ENCODE measurements around the gene MAGI2. TPM values are rescaled to one million over a fixed set of nuclear protein-coding genes. Genes with fewer than 3 reads are reported as not detected.

MAGI2 gene
- total and polyA plus RNA-seq, 2 of the 13 experiments (the other 11 are each of a cell fraction or from before 2014, with no cell fraction given), result 1.5 to 3.8 TPM

DNA sequence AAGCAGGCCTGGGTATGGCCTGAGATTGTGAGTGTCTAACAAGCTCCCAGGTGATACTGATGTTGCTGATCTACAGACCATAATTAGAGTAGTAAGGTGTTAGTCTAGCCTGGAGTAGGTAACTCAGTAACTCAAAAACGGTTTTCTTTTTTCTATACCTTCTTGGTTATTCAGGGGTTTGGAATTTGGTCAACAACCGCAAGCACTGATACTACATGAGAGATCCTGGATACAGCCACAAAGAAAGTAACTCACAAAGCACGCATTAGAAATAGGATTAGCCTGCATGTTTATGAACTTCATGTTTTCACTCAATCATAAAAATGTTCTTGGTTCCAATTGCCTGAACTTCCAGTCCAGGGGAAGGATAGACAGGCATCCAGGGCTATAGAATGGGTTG lies 803.5 kb downstream of the MAGI2 start:
- BruUV-seq (replicated peaks), result no TSS peak
- Histone ChIP-seq H4K20me1 (ENCODE audit: insufficient read depth, low read length) (no peaks in the 10 kb centered on the region), H3K4me3 (replicated peaks in 1 of 3; ENCODE audit: insufficient read depth in 1 of 3, low read depth in 2 of 3, low read length in 3 of 3) (no peak overlapping the region), H3K27ac (ENCODE audit: extremely low read length, insufficient read depth, low read length) (no peak overlapping the region), H3K4me2 (ENCODE audit: low read depth, low read length) (no peak overlapping the region), H2AFZ (ENCODE audit: low read length) (no peak overlapping the region), H3K27me3 (ENCODE audit: control insufficient read depth in 1 of 2, insufficient read depth in 2 of 2, low read length in 2 of 2) (no peaks in the 10 kb centered on the region), H3K9ac (ENCODE audit: insufficient read depth, low read depth, low read length) (no peak overlapping the region), H3K36me3 (replicated peaks in 1 of 2; ENCODE audit: control insufficient read depth in 1 of 2, insufficient read depth in 2 of 2, low read length in 2 of 2) (no peaks in the 10 kb centered on the region), H3K9me3 (ENCODE audit: low read length) (no peaks in the 10 kb centered on the region), H3K4me1 (ENCODE audit: insufficient read depth, low read length) (no peaks in the 10 kb centered on the region), H3K79me2 (ENCODE audit: insufficient read depth, low read length) (no peaks in the 10 kb centered on the region)
- intact Hi-C loops (cut with micrococcal nuclease; ENCODE audit: unreplicated experiment) (no loop called here), in situ Hi-C loops (cut with HindIII; ENCODE audit: extremely low pct_ligation_motif_present, low pct_unique_long_range_greater_than_20kb) (no loop called here)
- ChIA-PET CTCF (ENCODE audit: low intra/inter-chr PET ratio, low total read pairs) (no interaction called here), POLR2A (no interaction called here)
- WGBS (ENCODE audit: low lambda C conversion rate), result 39% methylated on average over 3 of the region's 3 CpGs
- FAIRE-seq (no peak), DNase-seq (ENCODE audit: low spot score) (no peak), ATAC-seq (no peak)
- no peak for TF ChIP-seq NBN (conservative IDR thresholded peaks at IDR 0.05)
- TF ChIP-seq, protein P1, sequence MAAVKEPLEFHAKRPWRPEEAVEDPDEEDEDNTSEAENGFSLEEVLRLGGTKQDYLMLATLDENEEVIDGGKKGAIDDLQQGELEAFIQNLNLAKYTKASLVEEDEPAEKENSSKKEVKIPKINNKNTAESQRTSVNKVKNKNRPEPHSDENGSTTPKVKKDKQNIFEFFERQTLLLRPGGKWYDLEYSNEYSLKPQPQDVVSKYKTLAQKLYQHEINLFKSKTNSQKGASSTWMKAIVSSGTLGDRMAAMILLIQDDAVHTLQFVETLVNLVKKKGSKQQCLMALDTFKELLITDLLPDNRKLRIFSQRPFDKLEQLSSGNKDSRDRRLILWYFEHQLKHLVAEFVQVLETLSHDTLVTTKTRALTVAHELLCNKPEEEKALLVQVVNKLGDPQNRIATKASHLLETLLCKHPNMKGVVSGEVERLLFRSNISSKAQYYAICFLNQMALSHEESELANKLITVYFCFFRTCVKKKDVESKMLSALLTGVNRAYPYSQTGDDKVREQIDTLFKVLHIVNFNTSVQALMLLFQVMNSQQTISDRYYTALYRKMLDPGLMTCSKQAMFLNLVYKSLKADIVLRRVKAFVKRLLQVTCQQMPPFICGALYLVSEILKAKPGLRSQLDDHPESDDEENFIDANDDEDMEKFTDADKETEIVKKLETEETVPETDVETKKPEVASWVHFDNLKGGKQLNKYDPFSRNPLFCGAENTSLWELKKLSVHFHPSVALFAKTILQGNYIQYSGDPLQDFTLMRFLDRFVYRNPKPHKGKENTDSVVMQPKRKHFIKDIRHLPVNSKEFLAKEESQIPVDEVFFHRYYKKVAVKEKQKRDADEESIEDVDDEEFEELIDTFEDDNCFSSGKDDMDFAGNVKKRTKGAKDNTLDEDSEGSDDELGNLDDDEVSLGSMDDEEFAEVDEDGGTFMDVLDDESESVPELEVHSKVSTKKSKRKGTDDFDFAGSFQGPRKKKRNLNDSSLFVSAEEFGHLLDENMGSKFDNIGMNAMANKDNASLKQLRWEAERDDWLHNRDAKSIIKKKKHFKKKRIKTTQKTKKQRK (IDR thresholded peaks at IDR 0.05; ENCODE audit: low read length), result no peak
- TF ChIP-seq KAT8 (CRISPR knock-in tag; IDR thresholded peaks at IDR 0.05), result no peak
- TF ChIP-seq, protein P2, sequence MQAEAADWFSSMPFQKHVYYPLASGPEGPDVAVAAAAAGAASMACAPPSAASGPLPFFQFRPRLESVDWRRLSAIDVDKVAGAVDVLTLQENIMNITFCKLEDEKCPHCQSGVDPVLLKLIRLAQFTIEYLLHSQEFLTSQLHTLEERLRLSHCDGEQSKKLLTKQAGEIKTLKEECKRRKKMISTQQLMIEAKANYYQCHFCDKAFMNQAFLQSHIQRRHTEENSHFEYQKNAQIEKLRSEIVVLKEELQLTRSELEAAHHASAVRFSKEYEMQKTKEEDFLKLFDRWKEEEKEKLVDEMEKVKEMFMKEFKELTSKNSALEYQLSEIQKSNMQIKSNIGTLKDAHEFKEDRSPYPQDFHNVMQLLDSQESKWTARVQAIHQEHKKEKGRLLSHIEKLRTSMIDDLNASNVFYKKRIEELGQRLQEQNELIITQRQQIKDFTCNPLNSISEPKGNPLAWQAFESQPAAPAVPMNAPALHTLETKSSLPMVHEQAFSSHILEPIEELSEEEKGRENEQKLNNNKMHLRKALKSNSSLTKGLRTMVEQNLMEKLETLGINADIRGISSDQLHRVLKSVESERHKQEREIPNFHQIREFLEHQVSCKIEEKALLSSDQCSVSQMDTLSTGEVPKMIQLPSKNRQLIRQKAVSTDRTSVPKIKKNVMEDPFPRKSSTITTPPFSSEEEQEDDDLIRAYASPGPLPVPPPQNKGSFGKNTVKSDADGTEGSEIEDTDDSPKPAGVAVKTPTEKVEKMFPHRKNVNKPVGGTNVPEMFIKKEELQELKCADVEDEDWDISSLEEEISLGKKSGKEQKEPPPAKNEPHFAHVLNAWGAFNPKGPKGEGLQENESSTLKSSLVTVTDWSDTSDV (CRISPR knock-in tag; IDR thresholded peaks at IDR 0.05), result no peak
- no peak for TF ChIP-seq PCBP2 (optimal IDR thresholded peaks at IDR 0.05; ENCODE audit: low read depth, low read length, poor library complexity, severe bottlenecking)
- no peak for TF ChIP-seq BCL6 (CRISPR knock-in tag; IDR thresholded peaks at IDR 0.05)
- TF ChIP-seq ATAD3A (CRISPR knock-in tag; IDR thresholded peaks at IDR 0.05), result no peak
- TF ChIP-seq, protein P3, sequence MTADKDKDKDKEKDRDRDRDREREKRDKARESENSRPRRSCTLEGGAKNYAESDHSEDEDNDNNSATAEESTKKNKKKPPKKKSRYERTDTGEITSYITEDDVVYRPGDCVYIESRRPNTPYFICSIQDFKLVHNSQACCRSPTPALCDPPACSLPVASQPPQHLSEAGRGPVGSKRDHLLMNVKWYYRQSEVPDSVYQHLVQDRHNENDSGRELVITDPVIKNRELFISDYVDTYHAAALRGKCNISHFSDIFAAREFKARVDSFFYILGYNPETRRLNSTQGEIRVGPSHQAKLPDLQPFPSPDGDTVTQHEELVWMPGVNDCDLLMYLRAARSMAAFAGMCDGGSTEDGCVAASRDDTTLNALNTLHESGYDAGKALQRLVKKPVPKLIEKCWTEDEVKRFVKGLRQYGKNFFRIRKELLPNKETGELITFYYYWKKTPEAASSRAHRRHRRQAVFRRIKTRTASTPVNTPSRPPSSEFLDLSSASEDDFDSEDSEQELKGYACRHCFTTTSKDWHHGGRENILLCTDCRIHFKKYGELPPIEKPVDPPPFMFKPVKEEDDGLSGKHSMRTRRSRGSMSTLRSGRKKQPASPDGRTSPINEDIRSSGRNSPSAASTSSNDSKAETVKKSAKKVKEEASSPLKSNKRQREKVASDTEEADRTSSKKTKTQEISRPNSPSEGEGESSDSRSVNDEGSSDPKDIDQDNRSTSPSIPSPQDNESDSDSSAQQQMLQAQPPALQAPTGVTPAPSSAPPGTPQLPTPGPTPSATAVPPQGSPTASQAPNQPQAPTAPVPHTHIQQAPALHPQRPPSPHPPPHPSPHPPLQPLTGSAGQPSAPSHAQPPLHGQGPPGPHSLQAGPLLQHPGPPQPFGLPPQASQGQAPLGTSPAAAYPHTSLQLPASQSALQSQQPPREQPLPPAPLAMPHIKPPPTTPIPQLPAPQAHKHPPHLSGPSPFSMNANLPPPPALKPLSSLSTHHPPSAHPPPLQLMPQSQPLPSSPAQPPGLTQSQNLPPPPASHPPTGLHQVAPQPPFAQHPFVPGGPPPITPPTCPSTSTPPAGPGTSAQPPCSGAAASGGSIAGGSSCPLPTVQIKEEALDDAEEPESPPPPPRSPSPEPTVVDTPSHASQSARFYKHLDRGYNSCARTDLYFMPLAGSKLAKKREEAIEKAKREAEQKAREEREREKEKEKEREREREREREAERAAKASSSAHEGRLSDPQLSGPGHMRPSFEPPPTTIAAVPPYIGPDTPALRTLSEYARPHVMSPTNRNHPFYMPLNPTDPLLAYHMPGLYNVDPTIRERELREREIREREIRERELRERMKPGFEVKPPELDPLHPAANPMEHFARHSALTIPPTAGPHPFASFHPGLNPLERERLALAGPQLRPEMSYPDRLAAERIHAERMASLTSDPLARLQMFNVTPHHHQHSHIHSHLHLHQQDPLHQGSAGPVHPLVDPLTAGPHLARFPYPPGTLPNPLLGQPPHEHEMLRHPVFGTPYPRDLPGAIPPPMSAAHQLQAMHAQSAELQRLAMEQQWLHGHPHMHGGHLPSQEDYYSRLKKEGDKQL (CRISPR knock-in tag; IDR thresholded peaks at IDR 0.05; ENCODE audit: low read depth), result no peak
- TF ChIP-seq JARID2 (CRISPR knock-in tag; IDR thresholded peaks at IDR 0.05; ENCODE audit: insufficient replicate concordance), result no peak
- TF ChIP-seq, protein P4, sequence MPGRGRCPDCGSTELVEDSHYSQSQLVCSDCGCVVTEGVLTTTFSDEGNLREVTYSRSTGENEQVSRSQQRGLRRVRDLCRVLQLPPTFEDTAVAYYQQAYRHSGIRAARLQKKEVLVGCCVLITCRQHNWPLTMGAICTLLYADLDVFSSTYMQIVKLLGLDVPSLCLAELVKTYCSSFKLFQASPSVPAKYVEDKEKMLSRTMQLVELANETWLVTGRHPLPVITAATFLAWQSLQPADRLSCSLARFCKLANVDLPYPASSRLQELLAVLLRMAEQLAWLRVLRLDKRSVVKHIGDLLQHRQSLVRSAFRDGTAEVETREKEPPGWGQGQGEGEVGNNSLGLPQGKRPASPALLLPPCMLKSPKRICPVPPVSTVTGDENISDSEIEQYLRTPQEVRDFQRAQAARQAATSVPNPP (CRISPR knock-in tag; IDR thresholded peaks at IDR 0.05), result no peak
- TF ChIP-seq DNMT1 (CRISPR knock-in tag; IDR thresholded peaks at IDR 0.05), result no peak
- TF ChIP-seq ZNF605 (CRISPR knock-in tag; IDR thresholded peaks at IDR 0.05), result no peak
- TF ChIP-seq ZNF3 (CRISPR knock-in tag; IDR thresholded peaks at IDR 0.05), result no peak
- TF ChIP-seq NKX3-1 (CRISPR knock-in tag; IDR thresholded peaks at IDR 0.05), result no peak
